ENCODE measurements around the gene UBE2L3. TPM values are rescaled to one million over a fixed set of nuclear protein-coding genes. Genes with fewer than 3 reads are reported as not detected.

UBE2L3 gene
- total and polyA plus RNA-seq, 2 of the 8 experiments (the other 6 are each of a cell fraction or from before 2014, with no cell fraction given): 63.5 to 90.0 TPM

DNA sequence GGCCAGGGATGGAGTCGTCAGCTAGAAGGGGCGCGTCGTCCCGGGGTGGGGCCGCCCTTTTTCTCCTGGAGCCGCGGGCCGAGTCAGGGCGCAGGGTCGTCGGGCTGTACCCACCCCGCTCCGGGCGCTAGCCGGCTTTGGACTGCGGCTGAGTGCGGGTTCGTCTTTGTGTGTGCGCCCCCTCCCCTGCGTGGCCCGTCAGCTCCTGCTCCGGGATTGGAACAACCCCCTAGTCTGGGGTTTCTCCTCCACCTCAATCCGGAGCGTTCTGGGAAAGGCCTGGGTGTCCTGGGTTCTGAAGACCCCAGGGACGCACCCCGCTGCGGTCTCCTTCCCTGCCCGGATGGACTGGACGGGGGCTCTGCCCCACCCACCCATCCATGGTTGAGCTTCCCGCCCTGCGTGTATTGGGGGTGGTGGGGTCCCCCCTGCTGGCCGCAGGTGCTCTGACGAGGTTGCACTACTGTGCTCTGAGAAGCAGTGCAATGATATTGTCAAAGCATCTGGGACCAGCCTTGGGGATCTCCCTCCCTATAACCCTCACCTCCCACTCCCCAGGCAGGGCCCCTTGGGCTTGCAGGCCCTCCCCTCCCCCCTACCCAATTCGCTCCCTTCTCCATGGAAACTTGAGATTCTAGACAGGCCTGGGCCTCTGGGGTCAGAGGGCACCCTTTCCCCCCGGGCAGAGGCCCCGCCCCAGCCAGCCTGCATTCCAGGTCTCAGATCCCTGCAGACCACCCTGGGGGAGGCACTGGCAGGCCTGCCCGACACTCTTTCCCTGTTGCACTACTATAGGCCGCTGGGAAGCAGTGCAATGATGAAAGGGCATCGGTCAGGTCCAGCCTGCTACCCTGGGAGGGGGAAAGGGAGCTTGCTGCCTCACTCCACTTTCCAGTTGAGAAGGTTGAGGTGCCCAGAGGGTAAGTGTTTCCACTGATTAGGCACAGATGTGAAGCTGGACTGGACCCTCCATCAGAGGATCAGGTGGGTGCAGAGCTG is 85.3 kb downstream of the UBE2L3 start:
- peaks cover 9% of the 10 kb centered on the region; the same call in 1 of the 2 replicates for H3K23me2 ChIP-seq (ENCODE audit: low read depth, low read length)
- H3K79me1 ChIP-seq (ENCODE audit: low read depth, low read length): peaks cover 7% of the 10 kb centered on the region; the same call in 1 of the 2 replicates
- DNase-seq (ENCODE audit: low read depth in 1 of 2, low spot score in 2 of 2) (peak in 1 of 2 experiments; percentile 67), FAIRE-seq (no peak)
- no peak overlapping the region for H3K23ac ChIP-seq (ENCODE audit: insufficient read length)
- H2BK5ac ChIP-seq (ENCODE audit: low read depth, low read length): peak overlapping the region; percentile 9; the same call in 1 of the 2 replicates
- no peak overlapping the region for H4K8ac ChIP-seq (ENCODE audit: extremely low read depth, insufficient read depth, low read length)
- POLR2A ChIA-PET (ENCODE audit: partially characterized antibody): interaction anchor here (0.6 to 5.9 kb wide), 8 partner anchors 11 to 300 kb away, joined by 3 to 42 read pairs (median 5); partner anchors contain the start of genes PPIL2, PPM1F and SDF2L1
- no peak overlapping the region for H3K14ac ChIP-seq (ENCODE audit: insufficient read length)
- peak overlapping the region; percentile 66 to 82 (median 72); a peak in 6 of 7 replicates for H3K9ac ChIP-seq (replicated peaks in 1 of 4; ENCODE audit: extremely low read depth in 1 of 4, low read depth in 3 of 4, low read length in 3 of 4)
- H2BK20ac ChIP-seq (ENCODE audit: low read length): 0 out of 2 replicates have a peak overlapping the region, but pooled peaks have one; percentile 5
- H3K56ac ChIP-seq (replicated peaks; ENCODE audit: insufficient read length, low read depth, low read length): peak overlapping the region; percentile 51
- H2BK120ac ChIP-seq (replicated peaks; ENCODE audit: low read depth, low read length): peak overlapping the region; percentile 18
- no peak overlapping the region; the same call in 1 of the 2 replicates for H2AK5ac ChIP-seq (ENCODE audit: low read depth, low read length)
- peaks cover 10 to 18% (median 14%) of the 10 kb centered on the region in 4 experiments; a peak in 6 of 8 replicates for H3K36me3 ChIP-seq (ENCODE audit: control insufficient read depth in 2 of 4, insufficient read depth in 4 of 4, low read length in 3 of 4)
- H3K9me3 ChIP-seq (ENCODE audit: insufficient read depth in 2 of 2, low read depth in 1 of 2, low read length in 1 of 2): no peaks in the 10 kb centered on the region
- peaks cover 11% of the 10 kb centered on the region in 2 experiments for H4K20me1 ChIP-seq (replicated peaks in 1 of 2; ENCODE audit: control insufficient read depth in 1 of 2, insufficient read depth in 2 of 2, low read length in 2 of 2)
- H3K79me2 ChIP-seq (ENCODE audit: control insufficient read depth in 1 of 2, insufficient read depth in 2 of 2, low read length in 2 of 2): peaks cover 0 to 4% of the 10 kb centered on the region in 2 experiments; a peak in 1 of 4 replicates
- no peak overlapping the region for H2AFZ ChIP-seq (ENCODE audit: low read length)
- CTCF ChIA-PET (ENCODE audit: partially characterized antibody): interaction anchor here (0.8 to 22.2 kb wide), 7 partner anchors 8 to 273 kb away, joined by 3 to 499 read pairs (median 5); partner anchors contain the start of genes CCDC116, SDF2L1 and YDJC
- peak overlapping the region; percentile 32 for H3K4ac ChIP-seq (replicated peaks; ENCODE audit: insufficient read length, low read depth, low read length)
- 3% methylated on average over 35 of the region's 40 CpGs; no CpG with 5 or more reads in 1 of the 2 experiments for WGBS, 2 experiments (ENCODE audit: extremely low coverage in 1 of 2, insufficient coverage in 1 of 2, insufficient read length in 1 of 2, insufficient replicate concordance in 2 of 2, low coverage in 1 of 2, low lambda C conversion rate in 2 of 2, missing lambda C conversion rate in 1 of 2)
- H2BK12ac ChIP-seq (ENCODE audit: low read depth, low read length): 0 out of 2 replicates have a peak overlapping the region, but pooled peaks have one; percentile 33
- H3K27me3 ChIP-seq (replicated peaks in 1 of 4; ENCODE audit: control insufficient read depth in 3 of 4, extremely low read depth in 1 of 4, insufficient read depth in 3 of 4, low read length in 3 of 4): no peaks in the 10 kb centered on the region
- peak overlapping the region; percentile 78 to 98 (median 81) for H3K4me3 ChIP-seq (ENCODE audit: extremely low read depth in 1 of 4, insufficient read depth in 2 of 4, low read depth in 3 of 4, low read length in 4 of 4)
- peak overlapping the region; percentile 31; the same call in 1 of the 2 replicates for H3K27ac ChIP-seq (ENCODE audit: low read depth, low read length)
- H3K4me1 ChIP-seq (replicated peaks in 1 of 4; ENCODE audit: control insufficient read depth in 3 of 4, insufficient read depth in 4 of 4, low read length in 3 of 4): peaks cover 3 to 21% (median 9%) of the 10 kb centered on the region in 4 experiments
- peak overlapping the region; percentile 93 for H4K91ac ChIP-seq (replicated peaks; ENCODE audit: insufficient read length, low read length)
- H4K5ac ChIP-seq (ENCODE audit: insufficient read length, low read depth, low read length): peak overlapping the region; percentile 10
- H3K18ac ChIP-seq (ENCODE audit: extremely low read depth, low read length): peak overlapping the region; percentile 71
- 0 out of 2 replicates have a peak overlapping the region, but pooled peaks have one; percentile 75 for H2BK15ac ChIP-seq (ENCODE audit: low read length)
- peak overlapping the region; percentile 68 to 97 for H3K4me2 ChIP-seq (ENCODE audit: insufficient read depth in 1 of 2, low read depth in 2 of 2, low read length in 2 of 2)
- TF ChIP-seq KDM4A (IDR thresholded peaks at IDR 0.05; ENCODE audit: low read depth, low read length, severe bottlenecking): peak; percentile 25
- TF ChIP-seq TEAD4 (IDR thresholded peaks at IDR 0.05; ENCODE audit: low read depth, low read length): peak; percentile 90
- no peak for TF ChIP-seq E2F6 (IDR thresholded peaks at IDR 0.05)
- TF ChIP-seq EZH2 (IDR thresholded peaks at IDR 0.05; ENCODE audit: low read depth, low read length, severe bottlenecking): no peak
- peak; percentile 11 for TF ChIP-seq ASH2L (IDR thresholded peaks at IDR 0.05; ENCODE audit: low read length)
- TF ChIP-seq HDAC6 (IDR thresholded peaks at IDR 0.05; ENCODE audit: low read depth, low read length): no peak
- TF ChIP-seq BCL11A (IDR thresholded peaks at IDR 0.05; ENCODE audit: low read depth in 2 of 2, low read length in 2 of 2): no peak
- no peak for TF ChIP-seq KDM5A (IDR thresholded peaks at IDR 0.05; ENCODE audit: low read length)
